ENCODE results near the gene ZNF747. TPM values are rescaled to one million over a fixed set of nuclear protein-coding genes. Genes with fewer than 3 reads are reported as not detected.
"Not testable (repeated sequence)": the region's sequence is repeated elsewhere in the genome, so short reads cannot be mapped to it uniquely, and the experiment has no call there.

ZNF747 gene
- total RNA-seq, 2 experiments from 2014 or later, result 13.6 to 15.0 TPM

- ChIA-PET CTCF (interaction anchor here (2.1 kb wide), 1 partner anchor 9 kb away, joined by 7 read pairs; no protein-coding TSS in a partner anchor), POLR2A (interaction anchor here (0.6 to 1.3 kb wide), 2 partner anchors 53 to 58 kb away, joined by 3 to 4 read pairs; no protein-coding TSS in a partner anchor)
Observed at GRCh38 chr16:30526137-30526822, 8.4 kb downstream of the ZNF747 start, which contains the start of gene ZNF768. Gene ZNF768, minus strand, starts transcription at chr16:30526566. Its CDS starts 153 bp downstream, at chr16:30526413.

- CTCF ChIA-PET, result interaction anchor here (2.1 kb wide), 1 partner anchor 10 kb away, joined by 7 read pairs; no protein-coding TSS in a partner anchor
- POLR2A ChIA-PET, result interaction anchor here (1.6 kb wide), 1 partner anchor 8 kb away, joined by 5 read pairs; the partner anchor contains the start of gene ZNF747
Observed at GRCh38 chr16:30525844-30526136, 8.9 kb downstream of the ZNF747 start.

- ChIA-PET POLR2A (interaction anchor here (0.6 to 1.6 kb wide), 2 partner anchors 9 to 50 kb away, joined by 5 read pairs; partner anchors contain the start of gene ZNF747), CTCF (interaction anchor here (1.7 to 2.1 kb wide), 2 partner anchors 11 to 76 kb away, joined by 3 to 7 read pairs; no protein-coding TSS in a partner anchor)
Observed at GRCh38 chr16:30524575-30525568, 9.8 kb downstream of the ZNF747 start.

- CTCF ChIA-PET, result interaction anchor here (1.7 to 2.1 kb wide), 2 partner anchors 12 to 75 kb away, joined by 3 to 7 read pairs; no protein-coding TSS in a partner anchor
- POLR2A ChIA-PET, result interaction anchor here (0.6 to 1.6 kb wide), 2 partner anchors 10 to 51 kb away, joined by 5 read pairs; partner anchors contain the start of gene ZNF747
Observed at GRCh38 chr16:30523768-30524574, 10.7 kb downstream of the ZNF747 start.

GRCh38 chr16:30522702-30523463, 11.8 kb downstream of the ZNF747 start:
- CTCF ChIA-PET, result interaction anchor here (1.0 kb wide), 1 partner anchor 93 kb away, joined by 3 read pairs; no protein-coding TSS in a partner anchor
- POLR2A ChIA-PET, result not testable (repeated sequence)

- ChIA-PET POLR2A (interaction anchor here (0.6 kb wide), 1 partner anchor 64 kb away, joined by 3 read pairs; no protein-coding TSS in a partner anchor), CTCF (interaction anchor here (0.7 to 1.0 kb wide), 2 partner anchors 11 to 93 kb away, joined by 3 read pairs; no protein-coding TSS in a partner anchor)
Observed at GRCh38 chr16:30521873-30522641, 12.6 kb downstream of the ZNF747 start.

- ChIA-PET POLR2A (no interaction called here), CTCF (interaction anchor here (0.7 kb wide), 1 partner anchor 11 kb away, joined by 3 read pairs; no protein-coding TSS in a partner anchor)
Observed at GRCh38 chr16:30521476-30521872, 13.2 kb downstream of the ZNF747 start.

- POLR2A ChIA-PET, result interaction anchor here (0.7 to 0.8 kb wide), 2 partner anchors 11 to 251 kb away, joined by 3 to 5 read pairs; no protein-coding TSS in a partner anchor
- CTCF ChIA-PET, result interaction anchor here (0.9 kb wide), 1 partner anchor 21 kb away, joined by 3 read pairs; no protein-coding TSS in a partner anchor
Observed at GRCh38 chr16:30519120-30520049, 15.3 kb downstream of the ZNF747 start.

- ChIA-PET CTCF (interaction anchor here (0.9 kb wide), 1 partner anchor 20 kb away, joined by 3 read pairs; no protein-coding TSS in a partner anchor), POLR2A (interaction anchor here (0.7 to 0.8 kb wide), 2 partner anchors 10 to 252 kb away, joined by 3 to 5 read pairs; no protein-coding TSS in a partner anchor)
Observed at GRCh38 chr16:30518552-30518951, 16.1 kb downstream of the ZNF747 start.

GRCh38 chr16:30515275-30515674, 19.4 kb downstream of the ZNF747 start:
- ChIA-PET CTCF (no interaction called here), POLR2A (interaction anchor here (0.6 kb wide), 2 partner anchors 16 to 18 kb away, joined by 3 to 5 read pairs; no protein-coding TSS in a partner anchor)

GRCh38 chr16:30511509-30511908, 23.1 kb downstream of the ZNF747 start:
- CTCF ChIA-PET, result interaction anchor here (0.9 to 1.1 kb wide), 2 partner anchors 10 to 28 kb away, joined by 3 read pairs; no protein-coding TSS in a partner anchor
- POLR2A ChIA-PET, result no interaction called here

GRCh38 chr16:30510376-30510938, 24.2 kb downstream of the ZNF747 start:
- POLR2A ChIA-PET, result no interaction called here
- CTCF ChIA-PET, result interaction anchor here (0.9 to 1.2 kb wide), 4 partner anchors 12 to 80 kb away, joined by 3 to 4 read pairs (median 4); no protein-coding TSS in a partner anchor

GRCh38 chr16:30509081-30509765, 25.4 kb downstream of the ZNF747 start:
- CTCF ChIA-PET, result interaction anchor here (1.2 kb wide), 1 partner anchor 18 kb away, joined by 4 read pairs; no protein-coding TSS in a partner anchor
- POLR2A ChIA-PET, result no interaction called here

GRCh38 chr16:30503403-30504296, 31.0 kb downstream of the ZNF747 start:
- ChIA-PET POLR2A (no interaction called here), CTCF (interaction anchor here (0.6 to 1.2 kb wide), 3 partner anchors 15 to 140 kb away, joined by 3 to 5 read pairs (median 4); partner anchors contain the start of gene DCTPP1)
